ENCODE results near the gene RHNO1.
"Not testable (repeated sequence)": the region's sequence is repeated elsewhere in the genome, so short reads cannot be mapped to it uniquely, and the experiment has no call there.

The RHNO1 gene

DNA sequence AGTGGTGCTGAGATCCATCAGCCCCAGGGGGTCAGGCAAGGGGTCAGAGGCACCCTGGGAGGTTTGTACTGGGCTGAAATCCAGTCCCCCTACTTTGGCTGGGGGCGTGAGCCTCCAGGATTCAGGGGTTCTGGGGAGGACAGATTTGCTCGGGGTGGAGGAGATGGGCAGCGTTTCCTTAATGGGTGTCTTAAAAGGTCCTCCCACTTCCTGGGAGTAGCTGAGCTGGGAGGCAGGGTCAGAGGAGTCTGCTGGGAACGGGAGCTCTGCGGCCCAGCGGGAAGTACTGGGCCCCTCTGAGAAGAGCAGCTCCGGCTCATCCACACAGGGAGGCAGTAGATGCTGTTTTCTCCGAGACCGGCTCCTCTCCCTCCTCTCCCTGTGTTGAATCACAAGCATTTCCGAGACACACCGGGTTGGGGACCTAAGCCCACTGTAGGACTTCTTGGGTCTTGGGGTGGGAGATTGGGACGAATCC, 18.0 kb upstream of the RHNO1 start:
- no peak for DNase-seq (ENCODE audit: low read depth)

DNA sequence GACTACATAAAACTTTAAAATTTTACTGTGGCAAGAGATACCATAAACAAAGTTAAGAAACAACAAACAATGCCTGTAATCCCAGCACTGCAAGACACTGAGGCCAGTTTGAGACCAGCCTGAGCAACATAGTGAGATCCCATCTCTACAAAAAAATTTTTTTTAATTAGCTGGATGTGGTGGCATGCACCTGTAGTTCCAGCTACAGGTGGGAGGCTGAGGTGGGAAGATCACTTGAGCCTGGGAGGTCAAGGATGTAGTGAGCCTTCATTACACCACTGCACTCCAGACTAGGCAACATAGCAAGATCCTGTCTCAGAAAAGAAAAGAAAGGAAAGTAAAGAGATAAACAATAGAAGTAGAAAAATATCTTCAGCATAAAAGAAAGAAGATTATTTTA, 16.9 kb upstream of the RHNO1 start:
- no peak for DNase-seq (ENCODE audit: low read depth)

DNA sequence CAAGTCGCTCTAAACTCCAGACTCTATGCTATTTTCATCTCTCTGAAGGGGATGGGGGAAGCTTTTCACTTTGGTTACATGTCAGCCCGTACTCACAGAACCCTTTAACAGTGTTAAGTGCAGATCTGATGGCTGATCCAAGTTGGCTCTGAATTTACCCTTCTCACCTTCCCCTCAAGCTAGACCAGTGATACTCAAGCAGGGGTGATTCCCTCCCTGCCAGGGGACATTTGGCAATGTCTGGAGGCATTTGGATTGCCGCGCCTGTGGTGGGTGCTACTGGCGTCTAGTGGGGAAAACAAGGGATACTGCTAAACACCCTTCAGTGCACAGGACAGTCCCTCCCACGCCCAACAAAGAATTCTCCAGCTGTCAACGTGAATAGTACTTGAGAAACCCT, 14.1 kb upstream of the RHNO1 start:
- DNase-seq (ENCODE audit: low read depth): no peak

DNA sequence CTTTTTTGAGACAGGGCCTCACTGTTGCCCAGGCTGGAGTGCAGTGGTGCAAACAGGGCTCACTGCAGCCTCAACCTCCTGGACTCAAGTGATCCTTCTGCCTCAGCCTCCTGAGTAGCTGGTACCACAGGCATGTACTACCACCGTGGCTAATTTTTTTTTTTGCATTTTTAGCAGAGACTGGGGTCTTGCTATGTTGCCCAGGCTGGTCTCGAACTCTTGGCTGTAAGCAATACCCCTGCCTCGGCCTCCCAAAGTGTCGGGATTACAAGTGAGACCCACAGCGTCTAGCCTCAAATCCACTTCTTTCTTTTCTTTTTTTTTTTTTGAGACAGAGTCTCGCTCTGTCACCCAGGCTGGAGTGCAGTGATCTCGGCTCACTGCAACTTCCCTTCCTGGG, 13.6 kb upstream of the RHNO1 start:
- not testable (repeated sequence) for DNase-seq (ENCODE audit: low read depth)

DNA sequence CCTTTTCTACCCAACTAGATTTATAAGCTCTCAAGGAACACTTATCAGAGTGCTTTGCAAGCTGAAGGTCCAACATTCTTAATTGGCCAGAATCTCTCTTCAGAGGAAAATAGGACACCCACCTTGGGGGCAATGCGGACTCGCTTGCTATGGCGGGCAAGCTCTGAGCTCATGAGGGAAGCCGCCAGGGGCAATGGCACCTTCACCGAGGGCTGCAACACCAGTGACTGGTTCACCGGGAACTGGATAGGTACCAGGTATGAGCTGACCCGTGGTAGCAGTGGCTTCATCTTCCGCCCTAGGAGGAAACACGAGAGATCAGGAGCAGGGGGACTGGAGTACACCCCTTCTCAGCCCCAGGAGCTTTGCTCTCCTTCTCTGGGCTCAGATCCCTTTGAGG, 12.8 kb upstream of the RHNO1 start:
- no peak for DNase-seq (ENCODE audit: low read depth)

DNA sequence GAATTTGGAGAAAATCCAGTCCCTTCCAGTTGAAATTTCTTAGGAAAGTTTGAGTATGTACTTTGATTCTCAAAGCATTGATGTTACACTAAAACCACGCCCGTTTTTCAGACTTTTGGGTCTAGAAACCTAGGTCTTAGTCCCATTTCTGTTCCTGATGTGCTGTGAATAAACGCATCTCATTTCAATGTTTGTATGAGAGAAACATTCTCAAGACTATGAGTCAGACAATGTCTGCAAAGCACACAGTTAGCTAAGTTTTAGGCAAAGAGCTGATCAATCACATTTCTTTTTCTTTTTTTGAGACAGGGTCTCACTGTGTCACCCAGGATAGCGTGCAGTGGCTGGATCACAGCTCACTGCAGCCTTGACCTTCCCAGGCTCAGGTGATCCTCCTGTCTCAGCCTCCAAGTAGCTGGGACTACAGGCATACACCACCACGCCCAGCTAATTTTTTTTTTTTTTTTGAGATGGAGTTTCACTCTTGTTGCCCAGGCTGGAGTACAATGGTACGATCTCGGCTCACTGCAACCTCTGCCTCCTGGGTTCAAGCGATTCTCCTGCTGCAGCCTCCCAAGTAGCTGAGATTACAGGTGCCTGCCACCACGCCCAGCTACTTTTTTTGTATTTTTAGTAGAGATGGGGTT, 7.9 kb upstream of the RHNO1 start:
- not testable (repeated sequence) for DNase-seq (ENCODE audit: low read depth)

DNA sequence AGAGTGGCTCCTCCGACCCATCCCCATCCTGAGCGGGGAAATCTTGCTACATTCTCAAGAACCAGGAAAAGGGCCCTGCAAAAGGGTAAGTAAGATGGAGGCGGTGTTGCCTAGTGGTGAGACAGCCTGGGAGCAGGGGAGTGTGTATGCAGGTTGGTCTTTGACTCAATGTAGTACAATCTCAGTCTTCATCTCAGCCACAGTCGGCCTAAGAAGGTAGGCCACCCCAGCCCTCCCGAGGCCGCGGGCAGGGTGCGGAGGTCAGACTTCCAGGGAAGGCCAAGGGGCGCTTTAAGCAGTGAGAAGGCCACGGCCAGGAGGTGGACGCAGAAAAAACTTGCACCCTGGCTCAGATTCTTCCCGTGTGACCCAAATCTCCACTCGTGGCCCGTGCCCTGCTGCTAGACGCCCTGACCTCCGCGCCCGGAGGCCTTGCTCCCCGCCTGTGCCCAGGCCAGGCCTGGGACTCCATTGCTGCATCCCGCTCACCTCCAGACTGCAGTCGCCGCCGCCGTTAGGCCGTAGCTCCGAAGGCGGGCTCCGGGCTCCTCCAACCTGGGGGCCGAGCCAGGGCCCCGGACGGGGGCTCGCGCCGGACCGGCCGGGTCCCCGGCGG, 484 bp upstream of the RHNO1 start:
- no peak for DNase-seq (ENCODE audit: low read depth)

DNA sequence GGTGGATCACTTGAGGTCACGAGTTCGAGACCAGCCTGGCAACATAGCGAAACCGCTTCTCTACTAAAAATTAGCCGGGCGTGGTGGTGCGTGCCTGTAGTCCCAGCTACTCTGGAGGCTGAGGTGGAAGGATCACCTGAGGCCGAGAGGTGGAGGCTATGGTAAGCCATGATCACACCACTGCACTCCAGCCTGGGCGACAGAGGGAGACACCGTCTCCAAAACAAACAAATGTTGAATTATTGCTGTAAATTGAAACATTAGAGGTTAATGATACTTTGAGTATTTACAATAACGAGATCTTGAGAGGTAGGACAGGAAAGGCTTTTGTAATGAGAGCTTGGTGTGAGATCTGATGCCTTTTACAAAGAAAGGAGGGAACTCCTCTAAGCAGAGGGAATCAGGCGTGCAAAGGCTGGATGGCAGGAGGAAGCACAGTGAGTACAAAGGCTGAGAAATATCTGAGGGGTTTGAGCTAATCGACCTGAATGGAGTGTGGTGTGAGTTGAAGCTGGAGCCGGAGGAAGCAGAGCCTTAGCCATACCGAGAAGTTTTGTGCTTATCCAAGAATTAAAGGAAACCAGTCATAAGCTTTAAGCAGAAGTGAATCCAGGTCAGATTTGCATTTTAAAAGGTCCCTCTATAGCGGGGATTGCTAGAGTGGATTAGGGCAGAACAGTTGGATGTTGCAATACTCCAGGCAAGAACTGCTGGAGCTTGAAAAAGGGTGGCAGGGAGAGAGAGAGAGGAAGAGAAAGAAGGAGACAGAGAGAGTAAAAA, 1.1 kb downstream of the RHNO1 start:
- no peak for DNase-seq (ENCODE audit: low read depth)

DNA sequence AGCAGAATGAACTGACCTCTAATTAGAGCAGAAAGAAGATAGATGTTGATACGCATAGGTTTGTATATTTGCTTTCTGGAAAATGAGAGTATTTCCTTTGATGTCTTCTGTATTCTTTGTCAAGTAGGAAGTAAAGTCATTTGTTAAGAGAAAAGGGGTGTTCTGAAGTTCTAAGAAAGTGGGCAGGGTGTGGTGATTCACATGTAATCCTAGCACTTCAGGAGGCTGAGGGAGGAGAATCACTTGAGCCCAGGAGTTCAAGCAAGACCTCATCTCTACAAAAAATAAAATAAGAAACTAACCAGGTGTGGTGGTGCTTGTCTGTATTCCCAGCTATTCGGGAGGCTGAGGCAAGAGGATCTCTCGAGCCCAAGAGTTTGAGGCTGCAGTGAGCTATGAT, 2.8 kb downstream of the RHNO1 start:
- no peak for DNase-seq (ENCODE audit: low read depth)

DNA sequence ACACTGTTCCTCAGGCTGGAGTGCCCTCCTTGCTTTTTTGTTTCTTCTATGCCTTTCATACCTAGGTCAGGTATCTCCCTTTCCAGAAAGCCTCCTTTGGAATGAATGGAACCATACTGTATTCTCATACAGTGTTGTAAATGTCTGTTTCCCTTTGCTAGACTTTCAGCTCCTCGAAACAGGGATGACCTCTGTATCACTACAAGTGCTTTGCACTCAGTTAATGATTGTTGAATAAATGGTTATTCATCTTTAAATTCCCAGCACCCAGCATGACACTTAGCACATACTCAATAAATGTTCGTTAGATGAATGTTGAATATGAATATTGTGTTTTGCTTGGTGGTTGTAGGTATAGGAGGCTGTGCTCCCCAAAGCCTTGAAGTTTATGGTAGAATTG, 7.8 kb downstream of the RHNO1 start:
- no peak for DNase-seq (ENCODE audit: low read depth)

DNA sequence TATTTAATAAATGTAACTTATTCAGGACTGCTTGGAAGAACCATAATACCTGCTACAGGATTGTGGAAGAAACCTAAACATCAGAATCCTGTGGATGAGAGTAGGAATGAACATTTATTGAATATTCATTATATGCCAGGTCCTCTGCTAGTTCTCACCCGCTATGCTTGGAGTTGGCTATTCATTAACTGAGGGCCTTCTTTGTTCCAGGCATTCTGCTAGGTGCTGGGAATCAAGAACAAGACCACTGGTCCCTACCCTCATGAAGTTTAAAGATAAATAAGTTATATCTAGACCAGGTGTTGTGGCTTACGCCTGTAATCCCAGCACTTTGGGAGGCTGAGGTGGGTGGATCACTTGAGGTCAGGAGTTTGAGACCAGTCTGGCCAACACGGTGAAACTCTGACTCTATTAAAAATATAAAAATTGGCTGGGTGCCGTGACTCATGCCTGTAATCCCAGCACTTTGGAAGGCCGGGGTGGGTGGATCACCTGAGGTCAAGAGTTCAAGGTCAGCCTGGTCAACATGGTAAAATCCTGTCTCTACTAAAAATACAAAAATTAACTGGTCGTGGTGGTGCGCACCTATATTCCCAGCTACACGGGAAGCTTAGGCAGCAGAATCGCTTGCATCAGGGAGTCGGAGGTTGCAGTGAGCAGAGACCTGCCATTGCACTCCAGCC, 9.9 kb downstream of the RHNO1 start:
- DNase-seq (ENCODE audit: low read depth): no peak

DNA sequence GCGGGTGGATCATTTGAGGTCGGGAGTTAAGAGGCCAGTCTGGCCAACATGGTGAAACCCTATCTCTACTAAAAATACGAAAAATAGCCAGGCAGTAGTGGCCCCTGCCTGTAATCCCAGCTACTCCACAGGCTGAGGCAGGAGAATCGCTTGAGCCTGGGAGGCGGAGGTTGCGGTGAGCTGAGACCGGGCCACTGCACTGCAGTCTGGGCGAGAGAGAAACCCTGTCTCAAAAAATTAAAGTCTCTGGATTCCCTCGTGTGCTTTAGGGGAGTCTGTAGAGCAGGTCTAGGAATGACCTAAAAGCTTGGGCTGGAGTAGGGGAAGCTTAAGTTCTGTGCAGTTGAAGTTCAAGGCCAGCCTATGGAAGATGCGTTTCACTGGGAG, 13.0 kb downstream of the RHNO1 start:
- DNase-seq (ENCODE audit: low read depth): no peak

DNA sequence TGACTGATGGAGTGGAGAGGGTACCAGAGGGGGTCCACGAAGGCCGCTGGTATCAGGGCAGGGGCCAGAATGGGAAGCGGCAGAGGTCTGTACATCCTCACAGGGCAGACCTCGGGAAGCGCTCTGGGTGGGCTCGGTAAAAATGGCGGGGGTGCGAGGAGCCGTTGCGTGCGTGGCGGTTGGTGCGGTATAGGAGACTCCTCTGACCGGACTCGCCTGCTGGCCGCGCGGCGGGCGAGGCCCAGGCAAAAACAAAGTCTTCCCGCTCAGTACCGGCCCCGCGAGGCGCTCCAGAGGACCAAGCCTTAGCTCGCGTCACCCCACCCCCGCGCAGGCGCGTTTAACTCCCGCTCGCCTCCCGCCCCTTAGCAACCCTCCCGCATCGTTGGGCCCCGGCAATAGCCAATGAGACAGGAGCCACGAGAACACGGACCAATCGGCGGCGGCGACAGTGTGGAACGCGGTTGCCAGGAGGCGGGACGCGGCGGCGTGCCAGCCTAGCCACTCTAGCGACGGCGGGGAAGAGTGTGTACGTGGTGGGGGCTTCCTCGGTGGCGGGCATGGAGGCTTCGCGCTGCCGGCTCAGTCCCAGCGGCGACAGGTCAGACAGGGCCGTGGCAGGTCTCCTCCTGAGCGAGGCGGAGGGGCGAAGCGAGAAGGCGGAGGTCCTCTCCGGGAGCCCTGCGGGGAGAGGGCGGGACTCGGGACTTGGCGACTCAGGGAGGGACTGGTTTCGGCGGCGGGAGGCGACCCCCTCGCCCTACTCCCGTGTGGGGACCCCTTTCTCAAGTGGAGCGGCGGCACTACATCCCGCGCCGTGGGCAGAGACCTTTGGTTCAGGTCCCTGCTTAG, 13.6 kb downstream of the RHNO1 start, which contains the start of gene TULP3:
Gene TULP3 (plus strand): TSS at position 504 of the 852 bp plus-strand sequence. CDS start 57 bp downstream, at position 561.
- peak; percentile 98 for DNase-seq (ENCODE audit: low read depth)

DNA sequence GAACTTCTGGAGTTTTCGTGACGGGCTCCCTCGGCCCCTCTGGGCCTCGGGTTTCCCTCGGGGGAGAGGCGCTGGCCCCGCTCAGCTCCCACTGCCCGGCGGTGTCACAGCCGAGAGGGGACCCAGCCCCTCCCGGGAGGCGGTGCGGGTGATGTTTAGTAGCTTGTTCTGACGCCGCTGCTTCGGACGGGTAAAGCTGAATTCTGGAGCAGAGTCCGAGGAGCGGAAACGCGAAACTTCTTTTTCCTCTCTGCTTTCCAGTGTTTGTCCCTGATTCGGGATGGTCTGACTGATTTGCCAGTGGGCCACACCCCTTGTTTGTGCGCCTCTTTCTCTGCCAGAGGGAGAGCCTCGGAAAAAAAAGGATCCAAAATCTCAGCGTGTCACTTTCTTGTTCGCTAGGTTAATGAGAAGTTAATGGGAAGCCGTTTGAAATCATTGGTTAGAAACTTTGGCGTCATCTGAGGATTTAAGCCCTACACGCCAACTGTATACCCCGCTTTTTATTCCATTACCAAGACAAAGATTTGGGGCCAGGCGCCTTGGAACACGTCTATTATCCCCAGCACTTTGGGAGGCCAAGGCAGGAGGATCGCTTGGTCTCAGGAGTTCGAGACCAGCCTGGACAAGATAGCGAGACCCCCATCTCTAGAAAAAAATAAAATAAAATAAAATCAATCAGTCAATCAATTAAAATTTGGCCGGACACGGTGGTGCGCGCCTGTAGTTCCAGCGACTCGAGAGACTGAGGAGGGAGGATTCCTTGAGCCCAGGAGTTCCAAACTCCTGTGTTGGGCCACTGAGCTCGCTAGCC, 14.4 kb downstream of the RHNO1 start:
- peak; percentile 9 for DNase-seq (ENCODE audit: low read depth)

DNA sequence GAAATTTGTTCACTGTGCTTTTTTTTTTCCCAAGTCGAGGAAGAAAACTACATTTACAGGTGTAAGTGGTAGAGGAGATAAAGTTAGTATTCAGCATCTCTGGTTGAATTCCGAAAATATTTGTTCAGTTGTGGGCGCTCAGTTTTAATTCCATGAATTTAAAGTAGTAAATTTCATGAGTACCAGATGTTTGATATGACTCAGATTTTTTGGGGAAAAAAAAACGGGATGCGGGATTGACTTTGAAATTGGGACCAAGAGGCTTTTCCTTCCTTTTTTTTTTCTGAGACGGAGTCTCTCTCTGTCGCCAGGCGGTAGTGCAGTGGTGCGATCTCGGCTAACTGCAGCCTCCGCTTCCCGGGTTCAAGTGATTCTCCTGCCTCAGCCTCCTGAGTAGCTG, 15.2 kb downstream of the RHNO1 start:
- DNase-seq (ENCODE audit: low read depth): no peak

DNA sequence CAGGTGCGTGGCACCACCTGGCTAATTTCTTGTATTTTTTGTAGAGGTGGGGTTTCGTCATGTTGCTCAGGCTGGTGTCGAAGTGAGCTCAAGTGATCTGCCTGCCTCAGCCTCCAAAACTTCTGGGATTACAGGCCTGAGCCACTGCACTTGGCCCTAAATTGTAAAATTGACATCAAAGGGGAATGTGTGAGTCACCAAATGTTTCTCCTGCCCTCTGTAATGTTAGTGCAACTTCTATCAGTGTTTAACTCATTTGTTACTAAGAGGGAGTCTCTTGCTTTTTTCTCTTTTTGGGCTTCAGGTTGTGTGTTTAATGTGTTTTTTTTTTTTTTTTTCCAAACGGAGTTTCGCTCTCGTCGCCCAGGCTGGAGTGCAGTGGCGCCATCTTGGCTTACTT, 16.0 kb downstream of the RHNO1 start:
- DNase-seq (ENCODE audit: low read depth): no peak

DNA sequence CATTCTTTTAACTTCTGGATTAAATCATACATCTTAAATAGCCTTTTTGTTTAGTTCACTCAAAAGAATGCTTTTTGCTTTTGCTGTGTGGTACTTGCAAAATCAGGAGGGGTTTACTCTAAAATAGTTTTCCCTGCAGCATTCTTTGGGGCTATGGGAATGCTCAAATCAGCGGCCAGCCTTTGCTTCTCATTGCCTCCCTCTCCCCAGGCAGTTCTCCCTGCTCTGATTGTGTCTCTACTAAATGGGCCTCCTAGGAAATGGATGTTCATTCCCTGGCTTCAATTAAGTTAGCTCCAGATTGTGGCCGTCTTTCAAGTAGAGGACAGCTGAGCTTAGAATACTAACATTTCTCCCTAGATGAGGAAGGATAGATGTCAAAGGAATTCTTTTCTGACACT, 18.0 kb downstream of the RHNO1 start:
- DNase-seq (ENCODE audit: low read depth): no peak

DNA sequence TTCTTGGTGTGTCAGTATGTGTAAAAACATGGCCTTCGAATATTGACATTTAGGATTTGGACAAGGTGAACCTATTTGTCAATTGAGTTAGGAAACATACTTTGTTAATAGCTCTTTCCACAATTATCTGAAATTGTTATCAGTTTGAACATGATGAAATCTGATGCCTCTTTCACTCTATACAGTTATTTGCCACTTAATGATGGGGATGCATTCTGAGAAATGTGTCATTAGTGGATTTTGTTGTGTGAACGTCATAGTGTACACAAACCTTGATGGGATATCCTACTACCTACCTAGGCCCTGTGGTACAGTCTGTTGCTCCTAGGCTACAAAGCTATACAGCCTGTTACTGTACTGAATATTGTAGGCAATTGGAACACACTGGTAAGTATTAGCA, 18.5 kb downstream of the RHNO1 start:
- DNase-seq (ENCODE audit: low read depth): no peak

DNA sequence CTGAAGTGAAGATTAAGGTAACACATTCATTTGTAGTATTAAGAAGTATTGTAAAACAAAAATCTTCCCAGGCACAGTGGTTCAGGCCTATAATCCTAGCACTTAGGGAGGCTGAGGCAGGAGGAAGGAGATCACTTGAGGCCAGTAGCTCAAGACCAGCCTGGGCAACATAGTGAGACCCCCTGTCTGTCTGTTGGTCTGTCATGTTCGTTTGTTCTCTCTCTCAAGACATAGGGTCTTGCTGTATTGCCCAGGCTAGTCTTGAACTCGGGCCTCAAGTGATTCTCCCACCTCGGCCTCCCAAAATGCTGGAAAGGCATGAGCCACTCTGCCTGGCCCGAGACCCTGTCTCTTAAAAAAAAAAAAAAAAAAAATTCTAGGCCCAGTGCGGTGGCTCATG, 20.4 kb downstream of the RHNO1 start:
- no peak for DNase-seq (ENCODE audit: low read depth)

DNA sequence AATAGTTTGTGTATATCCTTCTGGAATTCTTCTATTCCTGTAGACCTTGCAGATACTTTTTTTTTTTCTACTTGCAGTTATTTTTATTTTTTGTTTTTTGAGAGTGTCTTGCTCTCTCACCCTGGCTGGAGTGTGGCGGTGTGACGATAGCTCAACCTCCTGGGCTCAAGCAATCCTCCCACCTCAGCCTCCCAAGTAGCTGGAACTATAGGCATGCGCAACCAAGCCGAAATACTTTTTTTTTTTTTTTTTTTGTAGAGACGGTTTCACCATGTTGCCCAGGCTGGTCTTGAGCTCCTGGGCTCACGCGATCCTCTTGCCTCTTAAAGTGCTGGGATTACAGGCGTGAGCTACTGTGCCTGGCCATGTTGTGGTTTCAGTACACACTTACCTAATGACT, 23.6 kb downstream of the RHNO1 start:
- DNase-seq (ENCODE audit: low read depth): no peak
